Suprapubic skin (tissue), 4 donors: Measurements from ENCODE around the gene ATXN1L.

Experiments
- EP300 ChIP-seq: sonication (generic); formaldehyde crosslinking; IDR thresholded peaks from one replicate; pipeline ENCODE4 v1.6.1; 2017; ENCODE audit warnings: antibody characterized with exemption
- POLR2A ChIP-seq, 2 donors: fragments of 450-650 bp; IDR thresholded peaks; one replicate each; pipeline ENCODE4 v1.6.1; 2017; ENCODE audit warnings: antibody characterized with exemption in 2 of 2, mild to moderate bottlenecking in 2 of 2, moderate library complexity in 2 of 2
- POLR2AphosphoS5 ChIP-seq, 3 donors: sonication (generic); formaldehyde crosslinking; IDR thresholded peaks; one replicate each; pipeline ENCODE4 v1.6.1; 2017; ENCODE audit warnings: antibody characterized with exemption in 3 of 3
- TF ChIP-seq, protein P1 (sequence below), 2 donors: fragments of 200-600 bp in 1 of 2; fragments of 450-650 bp in 1 of 2; sonication (generic) in 1 of 2; IDR thresholded peaks; one replicate each; pipeline ENCODE4 v1.5.1; 2016 to 2019; ENCODE audit warnings: antibody characterized with exemption in 2 of 2, mild to moderate bottlenecking in 1 of 2, moderate library complexity in 1 of 2

DNA sequence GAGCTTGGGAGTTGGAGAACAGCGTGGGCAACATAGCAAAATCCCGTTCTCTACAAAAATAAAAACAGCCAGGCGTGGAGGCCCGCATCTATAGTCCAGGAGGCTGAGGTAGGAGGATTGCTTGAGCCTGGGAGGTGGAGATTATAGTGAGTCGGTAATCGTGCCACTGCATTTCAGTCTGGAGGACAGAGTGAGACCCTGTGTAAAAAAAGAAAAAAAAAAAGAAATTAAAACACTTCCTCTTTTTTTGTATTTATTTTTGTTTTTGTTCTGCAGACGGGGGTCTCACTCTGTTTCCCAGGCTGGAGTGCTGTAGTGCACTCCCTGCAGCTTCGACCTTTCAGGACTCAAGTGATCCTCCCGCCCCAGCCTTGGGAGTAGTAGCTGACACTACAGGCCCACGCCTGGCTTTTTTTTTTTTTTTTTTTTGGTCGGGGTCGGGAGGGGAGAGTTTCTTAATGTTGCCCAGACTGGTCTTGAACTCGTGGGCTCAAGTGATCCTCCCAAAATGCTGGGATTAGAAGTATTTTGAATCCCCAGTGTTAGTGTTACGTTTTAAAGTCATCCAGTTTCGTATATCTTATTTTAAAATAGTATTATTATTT is 51.1 kb downstream of the ATXN1L start:
- TF ChIP-seq, protein P1, sequence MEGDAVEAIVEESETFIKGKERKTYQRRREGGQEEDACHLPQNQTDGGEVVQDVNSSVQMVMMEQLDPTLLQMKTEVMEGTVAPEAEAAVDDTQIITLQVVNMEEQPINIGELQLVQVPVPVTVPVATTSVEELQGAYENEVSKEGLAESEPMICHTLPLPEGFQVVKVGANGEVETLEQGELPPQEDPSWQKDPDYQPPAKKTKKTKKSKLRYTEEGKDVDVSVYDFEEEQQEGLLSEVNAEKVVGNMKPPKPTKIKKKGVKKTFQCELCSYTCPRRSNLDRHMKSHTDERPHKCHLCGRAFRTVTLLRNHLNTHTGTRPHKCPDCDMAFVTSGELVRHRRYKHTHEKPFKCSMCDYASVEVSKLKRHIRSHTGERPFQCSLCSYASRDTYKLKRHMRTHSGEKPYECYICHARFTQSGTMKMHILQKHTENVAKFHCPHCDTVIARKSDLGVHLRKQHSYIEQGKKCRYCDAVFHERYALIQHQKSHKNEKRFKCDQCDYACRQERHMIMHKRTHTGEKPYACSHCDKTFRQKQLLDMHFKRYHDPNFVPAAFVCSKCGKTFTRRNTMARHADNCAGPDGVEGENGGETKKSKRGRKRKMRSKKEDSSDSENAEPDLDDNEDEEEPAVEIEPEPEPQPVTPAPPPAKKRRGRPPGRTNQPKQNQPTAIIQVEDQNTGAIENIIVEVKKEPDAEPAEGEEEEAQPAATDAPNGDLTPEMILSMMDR (IDR thresholded peaks at IDR 0.05): no peak
- TF ChIP-seq POLR2A (IDR thresholded peaks at IDR 0.05) (no peak), EP300 (no peak), POLR2AphosphoS5 (IDR thresholded peaks at IDR 0.05) (no peak)
